Esophagus squamous epithelium (tissue), 4 donors: ENCODE results near the gene CD180.

Experiments used
- CTCF ChIP-seq, 6 experiments: fragments of 450-650 bp in 4 of 6; fragments of 200-600 bp in 2 of 6; sonication (generic) in 2 of 6; IDR thresholded peaks; one replicate each; pipeline ENCODE4 v1.5.1; 2016 to 2019; ENCODE audit warnings: antibody characterized with exemption in 6 of 6, mild to moderate bottlenecking in 4 of 6, moderate library complexity in 4 of 6
- POLR2A ChIP-seq, 4 donors: fragments of 450-650 bp; IDR thresholded peaks; one replicate each; pipeline ENCODE4 v1.6.1; 2017; ENCODE audit warnings: antibody characterized with exemption in 4 of 4, mild to moderate bottlenecking in 4 of 4, moderate library complexity in 3 of 4

GRCh38 chr5:67143549-67143948 is 53.0 kb downstream of the CD180 start:
- no peak for TF ChIP-seq POLR2A (IDR thresholded peaks at IDR 0.05)
- no peak for TF ChIP-seq CTCF (IDR thresholded peaks at IDR 0.05)
